ENCODE measurements around the gene HAUS8.
A peak's percentile ranks its signal among the peaks of the same experiment; 100 is the strongest.
"Not testable (repeated sequence)": the region's sequence is repeated elsewhere in the genome, so short reads cannot be mapped to it uniquely, and the experiment has no call there.

The HAUS8 gene

GRCh38 chr19:17109300-17109699 is 34.0 kb upstream of the HAUS8 start:
- no peak overlapping the region for H3K27ac ChIP-seq
- TF ChIP-seq CTCF (IDR thresholded peaks at IDR 0.05) = no peak
- no peak for TF ChIP-seq ZFX (IDR thresholded peaks at IDR 0.05; ENCODE audit: borderline replicate concordance)

- H3K27ac ChIP-seq = no peak overlapping the region
- no peak for TF ChIP-seq CTCF (IDR thresholded peaks at IDR 0.05)
- no peak for TF ChIP-seq ZFX (IDR thresholded peaks at IDR 0.05; ENCODE audit: borderline replicate concordance)
These were observed 33.2 kb upstream of the HAUS8 start for GRCh38 chr19:17108453-17108784.

- no peak for TF ChIP-seq ZFX (IDR thresholded peaks at IDR 0.05; ENCODE audit: borderline replicate concordance)
- TF ChIP-seq CTCF (IDR thresholded peaks at IDR 0.05) = no peak
- H3K27ac ChIP-seq = no peak overlapping the region
These were observed 32.5 kb upstream of the HAUS8 start for GRCh38 chr19:17107546-17108452.

GRCh38 chr19:17106964-17107363 is 31.7 kb upstream of the HAUS8 start:
- H3K27ac ChIP-seq = not testable (repeated sequence)

- no peak overlapping the region for H3K27ac ChIP-seq
- TF ChIP-seq ZFX (IDR thresholded peaks at IDR 0.05; ENCODE audit: borderline replicate concordance) (no peak), CTCF (IDR thresholded peaks at IDR 0.05) (no peak)
These were observed 30.3 kb upstream of the HAUS8 start for GRCh38 chr19:17105556-17105955.

- H3K27ac ChIP-seq = no peak overlapping the region
- TF ChIP-seq CTCF (IDR thresholded peaks at IDR 0.05) = no peak
- no peak for TF ChIP-seq ZFX (IDR thresholded peaks at IDR 0.05; ENCODE audit: borderline replicate concordance)
These were observed 29.4 kb upstream of the HAUS8 start for GRCh38 chr19:17104679-17105078.

GRCh38 chr19:17103177-17103576 is 27.9 kb upstream of the HAUS8 start:
- H3K27ac ChIP-seq = no peak overlapping the region
- TF ChIP-seq CTCF (IDR thresholded peaks at IDR 0.05) (peak; percentile 66), ZFX (IDR thresholded peaks at IDR 0.05; ENCODE audit: borderline replicate concordance) (no peak)

Data from 22Rv1 (cell line).